Activated CD8-positive, alpha-beta memory T cell treated with anti-CD3 and anti-CD28 coated beads, Interleukin-2, amount 50 U/mL, for 24 hours (primary cell): ENCODE data around the gene VSX1.

Source experiments
- DNase-seq: peaks from one replicate; pipeline ENCODE4 v3.0.0-alpha.2; 2020; ENCODE audit errors: extremely low read depth

The VSX1 gene

DNA sequence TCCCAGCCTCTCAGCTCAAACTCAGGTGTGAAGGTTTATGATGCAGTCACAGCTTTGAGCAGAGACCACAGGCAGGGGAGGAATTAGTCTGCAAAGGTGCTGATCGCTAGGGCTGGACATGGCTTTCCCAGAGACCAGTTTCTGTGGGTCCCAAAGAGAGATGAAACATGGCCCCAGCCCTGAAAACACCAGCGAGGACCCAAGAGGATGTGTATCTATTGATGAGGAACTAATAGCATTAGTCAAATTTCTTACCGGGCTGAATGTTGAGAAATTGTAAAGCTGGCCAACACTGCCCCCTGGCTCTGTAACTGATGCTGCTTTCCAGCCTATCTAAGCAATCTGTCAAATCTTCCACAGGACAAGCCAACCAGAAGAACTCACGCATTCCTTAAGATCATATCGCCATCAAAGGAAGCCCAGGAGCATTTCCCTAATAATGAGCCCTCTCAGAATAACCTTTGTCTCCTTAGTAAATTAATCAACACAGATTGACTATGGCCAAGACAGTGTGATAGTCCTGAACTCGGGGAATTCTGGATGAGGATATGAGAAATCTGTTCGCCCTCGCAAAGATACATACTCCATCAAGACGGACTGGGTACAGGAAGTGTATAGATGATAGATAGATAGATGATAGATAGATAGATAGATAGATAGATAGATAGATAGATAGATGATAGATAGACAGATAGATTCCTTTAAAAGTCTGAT is 16.2 kb downstream of the VSX1 start:
- no peak for DNase-seq

DNA sequence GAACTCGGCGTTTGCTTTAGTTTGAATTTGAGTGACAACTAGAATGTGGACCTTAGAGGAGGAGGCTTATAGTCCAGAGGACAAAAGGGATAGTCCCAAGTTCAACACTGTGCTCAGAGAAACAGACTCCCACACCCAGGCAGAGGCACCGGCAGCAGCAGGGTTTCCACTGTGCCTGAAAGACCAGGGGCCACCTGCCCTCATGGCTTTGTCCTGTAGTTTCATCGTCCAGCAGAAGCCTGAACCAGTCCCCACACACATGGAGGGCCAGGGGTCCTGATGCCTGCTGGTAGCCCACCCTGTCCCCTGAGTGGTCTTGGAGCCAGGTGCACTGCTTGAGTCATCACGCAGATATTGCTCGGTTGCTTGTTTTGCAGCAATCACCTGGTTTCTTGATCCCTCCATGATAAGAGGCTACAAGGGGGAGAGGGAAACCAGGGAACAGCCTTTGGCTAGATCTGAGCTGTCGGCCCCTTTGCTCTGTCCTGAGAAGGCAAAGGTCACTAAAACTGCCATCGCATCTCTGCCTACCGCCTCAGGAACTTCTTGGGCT is 16.8 kb downstream of the VSX1 start:
- DNase-seq = no peak

DNA sequence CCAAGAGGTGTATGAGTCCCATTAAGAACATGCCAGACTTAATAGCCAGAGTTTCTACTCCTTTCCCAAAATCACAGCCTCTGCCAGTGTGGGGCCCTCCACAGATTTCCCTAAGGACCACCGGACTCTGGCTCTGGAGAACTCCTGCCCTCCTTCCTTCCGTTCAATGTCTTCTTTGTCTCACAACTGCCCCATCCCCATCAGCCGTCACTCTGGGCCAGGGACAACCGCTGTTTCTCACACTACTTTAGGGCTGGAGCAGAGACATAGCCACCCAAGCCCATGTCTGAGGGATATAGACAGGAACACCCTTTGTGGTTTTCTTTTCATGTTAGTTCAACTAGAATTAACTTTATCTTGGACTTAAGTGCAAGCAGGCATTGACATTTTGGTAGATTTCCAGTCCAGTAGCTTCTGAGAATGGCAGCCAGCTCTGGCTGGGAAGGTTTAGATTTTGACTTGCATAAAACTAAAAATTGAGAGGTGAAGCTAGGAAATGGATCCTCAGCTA is 17.3 kb downstream of the VSX1 start:
- no peak for DNase-seq

DNA sequence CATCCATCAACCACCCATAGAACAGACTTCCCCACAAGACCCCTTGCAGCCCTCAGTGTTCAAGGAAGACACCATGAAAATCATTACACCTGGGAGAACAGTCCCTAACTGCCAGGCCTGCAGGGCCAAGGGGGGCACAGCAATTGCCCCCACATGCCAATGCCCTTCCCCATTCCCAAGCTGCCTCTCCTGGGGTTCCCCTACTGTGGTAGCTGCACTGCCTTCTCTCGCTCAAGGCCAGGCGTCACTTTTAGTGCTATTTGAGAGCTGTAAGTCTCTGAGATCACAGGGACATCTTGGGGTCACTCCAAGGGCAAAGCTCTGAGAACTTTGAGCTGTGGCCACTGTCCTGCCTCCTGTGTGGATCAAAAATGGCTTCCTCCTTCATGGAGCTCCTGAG is 18.0 kb downstream of the VSX1 start:
- no peak for DNase-seq

DNA sequence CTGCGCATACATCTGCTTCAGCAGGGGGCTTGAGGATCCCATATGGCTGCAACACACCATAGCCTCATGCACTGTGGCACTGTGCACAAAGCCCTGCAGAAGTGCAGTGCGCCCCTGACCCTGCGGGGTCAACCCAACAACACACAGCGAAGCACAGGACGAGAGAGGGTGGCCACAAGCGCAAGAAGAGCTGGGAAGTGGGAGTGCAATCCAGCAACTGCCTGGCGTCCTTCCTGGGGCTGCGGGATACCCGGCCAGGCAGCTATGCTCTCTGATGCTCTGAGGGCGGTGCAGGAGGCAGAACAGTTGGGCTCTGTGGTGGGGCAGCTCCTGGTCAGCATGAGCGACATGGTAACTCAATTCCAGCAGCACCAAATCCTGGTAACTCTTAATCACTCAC is 18.4 kb downstream of the VSX1 start:
- DNase-seq = no peak

DNA sequence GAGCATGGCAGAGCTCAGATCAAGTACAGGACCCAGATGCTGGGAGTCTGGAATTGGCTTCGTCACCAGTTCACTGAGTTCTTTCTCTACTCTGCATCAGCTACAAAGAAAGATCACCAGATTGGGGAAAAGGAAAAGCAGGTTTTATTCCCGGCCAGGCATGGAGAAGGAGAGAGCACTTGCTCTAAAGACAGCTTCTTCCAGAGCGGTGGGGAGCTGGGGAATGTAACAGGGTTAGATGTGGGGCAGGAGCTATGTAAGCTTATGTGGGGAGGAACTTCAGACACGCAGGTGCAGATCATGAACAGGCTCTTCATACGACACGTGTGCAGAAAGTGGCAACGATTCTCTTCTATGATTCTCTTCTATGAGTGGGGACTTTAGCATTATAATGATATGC is 19.1 kb downstream of the VSX1 start:
- no peak for DNase-seq

DNA sequence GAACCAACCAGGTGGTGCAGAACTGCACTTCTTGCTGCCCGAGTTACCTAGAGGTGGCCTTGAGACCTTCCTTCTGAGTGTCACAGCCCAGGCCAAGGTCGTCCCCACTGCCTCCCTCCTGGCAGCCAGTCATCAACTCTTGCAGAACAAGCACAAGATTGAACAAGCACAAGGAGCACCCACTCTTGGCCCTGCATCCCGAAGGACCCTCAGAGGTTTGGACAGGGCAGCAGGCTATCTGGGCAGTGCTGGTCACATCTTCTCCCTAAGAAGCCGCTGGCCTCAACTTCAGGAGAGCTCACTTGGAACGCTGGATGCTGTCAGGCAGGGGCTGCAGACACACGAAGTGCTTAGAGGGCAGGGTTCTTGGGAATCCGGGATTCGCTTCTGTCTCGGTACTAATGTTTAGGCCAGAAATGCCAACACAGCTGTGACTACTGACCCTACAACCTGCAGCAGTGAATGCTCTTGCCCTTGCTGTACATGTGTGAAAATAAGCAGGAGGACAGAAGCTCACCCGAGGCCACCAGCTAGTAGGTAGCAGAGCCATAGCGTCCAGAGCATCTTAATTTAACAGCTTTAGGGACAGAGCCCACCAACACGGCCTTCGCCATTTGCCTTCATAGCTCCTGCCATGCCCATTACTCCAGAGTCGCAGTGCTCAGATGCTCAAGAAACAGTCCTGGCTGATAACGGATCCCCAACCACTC is 20.0 kb downstream of the VSX1 start:
- no peak for DNase-seq

DNA sequence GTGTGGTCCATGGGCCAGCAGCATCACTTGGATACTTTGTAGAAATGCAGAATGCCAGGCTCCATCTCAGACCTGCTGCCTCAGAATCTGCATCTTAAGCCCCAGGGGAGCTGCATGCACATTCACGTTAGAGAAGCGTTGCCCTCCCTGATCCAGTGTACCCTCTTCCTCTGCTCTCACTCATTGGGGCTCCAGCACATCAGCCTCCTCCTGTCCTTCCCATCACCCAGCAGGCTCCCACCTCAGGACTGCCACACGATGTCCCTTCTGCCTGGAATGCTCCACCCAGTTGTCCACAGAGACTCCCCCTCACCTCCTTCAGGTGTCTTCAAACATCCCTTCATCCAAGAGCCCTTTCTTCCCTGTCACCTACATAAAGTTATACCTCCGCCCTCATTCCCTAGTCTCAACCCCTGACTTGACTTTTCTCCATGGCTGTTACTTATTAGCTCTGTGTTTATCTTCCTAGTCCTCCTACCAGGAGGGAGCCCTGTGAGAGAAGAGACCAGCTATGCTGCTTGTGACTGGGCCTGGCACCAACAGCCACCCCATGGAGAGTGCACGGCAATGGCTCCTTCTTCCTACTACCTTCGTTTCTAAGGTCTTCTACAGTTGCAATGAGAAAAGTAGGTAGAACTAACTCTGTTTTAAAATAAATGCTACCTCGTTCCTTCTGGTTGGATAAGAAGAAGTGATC is 20.7 kb downstream of the VSX1 start:
- no peak for DNase-seq

DNA sequence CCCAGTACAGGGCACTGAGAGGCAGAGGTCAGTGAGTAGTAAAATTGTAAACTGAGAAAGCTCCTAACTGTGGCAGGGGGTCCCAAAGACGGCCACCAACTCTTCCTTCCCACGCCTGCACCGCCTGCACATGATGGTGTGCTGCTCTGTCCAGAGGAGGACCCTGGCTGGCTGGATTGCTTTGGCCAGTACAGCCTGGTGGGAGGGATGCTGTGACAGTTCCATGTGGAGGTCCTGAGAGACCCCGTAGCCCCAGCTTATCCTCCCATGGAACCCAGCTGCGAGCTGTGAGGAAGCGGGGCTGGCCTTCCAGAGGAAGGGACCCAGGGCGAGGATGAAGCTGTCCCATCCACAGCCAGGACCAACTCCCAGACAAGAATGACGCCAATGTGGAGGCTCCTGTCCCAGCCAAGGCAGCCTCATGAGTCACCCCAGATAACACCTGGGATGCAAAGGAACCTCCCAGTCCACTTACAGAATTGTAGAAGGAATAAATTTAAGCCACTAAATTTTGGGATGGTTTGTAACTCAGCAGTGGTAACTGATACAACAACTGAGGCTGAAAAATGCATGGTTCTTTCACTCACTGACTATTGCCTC is 22.0 kb downstream of the VSX1 start:
- no peak for DNase-seq

DNA sequence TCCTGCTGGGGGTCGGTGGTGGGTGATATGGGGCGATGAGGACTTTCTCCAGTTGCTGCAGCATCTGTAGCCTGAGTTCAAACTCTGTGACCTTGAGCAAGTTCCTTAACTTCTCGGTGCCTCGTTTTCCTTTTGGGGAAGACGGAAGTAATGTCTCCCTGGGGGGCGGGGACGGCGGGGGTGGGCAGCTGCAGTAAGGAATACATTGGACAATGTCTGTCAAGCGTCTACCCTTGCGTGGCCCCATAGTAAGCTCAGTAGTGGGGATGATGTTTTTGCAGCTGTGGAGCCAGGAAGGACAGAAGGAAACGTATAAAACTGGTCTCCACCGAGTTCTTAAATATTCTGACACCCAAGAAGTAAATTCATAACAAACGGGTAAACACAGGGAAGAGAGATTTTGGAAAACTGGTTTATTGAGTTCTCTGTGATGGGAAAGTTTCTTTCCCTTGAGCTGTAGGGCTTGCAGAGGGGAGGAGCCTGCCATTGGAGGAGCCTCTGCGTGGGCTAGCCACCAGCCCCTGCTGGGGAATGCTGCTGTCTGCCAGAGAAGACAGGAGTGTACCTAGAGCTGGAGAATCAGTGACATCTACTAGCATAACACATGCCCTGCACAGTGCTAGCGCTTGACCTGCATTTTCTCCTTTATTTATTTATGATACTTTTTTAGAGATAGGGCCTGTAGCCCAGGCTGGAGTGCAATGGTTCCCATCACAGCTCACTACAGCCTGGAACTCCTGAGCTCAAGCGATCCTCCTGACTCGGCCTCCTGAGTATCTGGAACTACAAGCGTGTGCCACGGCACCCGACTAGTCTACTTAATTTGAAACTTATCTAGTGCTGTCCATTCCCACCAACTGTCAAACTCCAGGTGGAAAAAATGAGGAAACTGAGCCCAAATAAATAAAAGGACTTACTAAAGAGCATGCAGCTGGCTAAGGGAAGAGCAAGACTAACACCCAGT is 22.8 kb downstream of the VSX1 start:
- no peak for DNase-seq

DNA sequence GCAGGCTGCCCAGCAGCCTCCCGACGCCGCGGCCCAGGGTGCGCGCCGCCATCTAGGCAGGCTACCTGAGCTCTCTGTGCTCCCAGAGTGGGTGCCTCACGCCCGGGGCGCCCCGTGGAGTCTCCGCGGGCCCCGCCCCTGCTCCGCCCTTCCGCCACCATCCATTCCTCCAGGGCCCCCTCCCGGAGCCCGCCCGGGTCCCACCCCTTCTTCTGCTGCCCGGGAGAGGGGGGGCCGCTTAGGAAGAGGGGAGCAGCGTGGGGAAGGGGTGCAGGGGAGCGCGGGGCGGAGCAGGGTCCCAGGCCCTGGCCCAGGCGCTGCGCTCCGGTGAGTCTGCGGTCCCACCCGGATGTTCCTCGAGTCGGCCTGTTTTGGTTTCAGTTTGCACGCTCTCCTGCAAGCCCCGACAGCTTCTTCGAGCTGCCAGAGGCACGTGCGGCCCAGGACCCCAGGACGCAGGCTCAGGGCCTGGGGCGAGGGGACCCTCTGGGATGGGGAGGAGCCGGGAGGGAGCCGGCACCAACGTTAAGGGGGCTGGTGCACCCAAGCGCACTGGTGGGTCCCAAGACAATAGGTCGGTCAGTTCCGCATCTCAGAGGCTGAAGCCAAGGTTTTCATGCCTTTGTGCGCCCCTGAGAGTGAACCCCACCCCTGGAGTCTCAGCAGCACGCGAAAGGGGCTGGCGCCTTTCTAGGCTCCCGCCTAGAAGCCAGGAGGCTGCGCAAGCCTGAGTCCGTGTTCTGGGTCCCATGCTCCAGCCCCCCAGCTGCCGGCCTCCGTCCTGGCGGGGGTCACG is 23.7 kb downstream of the VSX1 start, which contains the start of gene ACSS1:
Gene ACSS1, minus strand, starts transcription at position 89 of the 796 bp plus-strand sequence. Its CDS starts 37 bp downstream, at position 52.
- peak; percentile 44 for DNase-seq

DNA sequence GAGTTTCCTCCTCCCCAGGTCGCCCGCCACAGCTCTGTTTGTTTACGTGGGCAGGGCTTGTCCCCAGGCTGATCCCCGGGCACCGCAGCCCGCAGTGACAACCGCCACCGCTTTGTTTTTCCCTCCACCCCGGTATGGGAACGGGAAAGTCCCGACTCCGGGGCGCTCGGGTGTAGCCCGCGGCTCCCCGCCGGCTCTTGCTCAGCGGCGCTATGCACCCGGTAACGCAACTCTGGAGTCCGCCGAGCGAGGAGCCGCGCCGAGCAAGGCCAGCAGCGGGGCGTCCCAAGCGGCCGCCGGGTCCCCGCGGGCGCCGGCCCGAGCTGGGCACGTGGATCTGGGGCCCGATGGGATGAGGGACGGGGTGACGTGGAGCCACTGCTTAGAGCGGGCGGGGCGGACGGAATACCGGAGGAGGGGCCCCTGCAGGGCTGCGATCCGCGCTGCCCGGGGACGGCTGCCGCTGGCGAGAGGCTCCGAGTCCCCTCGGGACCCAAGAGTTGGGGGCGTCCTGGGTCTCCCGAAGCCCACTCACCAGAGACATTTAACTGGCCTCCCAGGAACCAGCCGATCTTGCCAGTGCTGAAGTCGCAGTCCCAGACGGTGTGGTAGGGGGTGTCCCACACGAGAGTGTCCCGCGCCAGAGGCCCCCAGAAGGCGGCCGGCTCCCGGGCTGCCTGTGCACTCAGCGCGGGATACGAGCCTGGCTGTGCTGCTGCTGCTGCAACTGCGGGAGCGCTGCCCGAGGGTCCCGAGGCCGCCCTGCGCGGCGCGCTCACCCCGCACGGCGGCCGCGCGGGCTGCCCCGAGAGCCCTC is 24.5 kb downstream of the VSX1 start:
- DNase-seq = peak; percentile 44

DNA sequence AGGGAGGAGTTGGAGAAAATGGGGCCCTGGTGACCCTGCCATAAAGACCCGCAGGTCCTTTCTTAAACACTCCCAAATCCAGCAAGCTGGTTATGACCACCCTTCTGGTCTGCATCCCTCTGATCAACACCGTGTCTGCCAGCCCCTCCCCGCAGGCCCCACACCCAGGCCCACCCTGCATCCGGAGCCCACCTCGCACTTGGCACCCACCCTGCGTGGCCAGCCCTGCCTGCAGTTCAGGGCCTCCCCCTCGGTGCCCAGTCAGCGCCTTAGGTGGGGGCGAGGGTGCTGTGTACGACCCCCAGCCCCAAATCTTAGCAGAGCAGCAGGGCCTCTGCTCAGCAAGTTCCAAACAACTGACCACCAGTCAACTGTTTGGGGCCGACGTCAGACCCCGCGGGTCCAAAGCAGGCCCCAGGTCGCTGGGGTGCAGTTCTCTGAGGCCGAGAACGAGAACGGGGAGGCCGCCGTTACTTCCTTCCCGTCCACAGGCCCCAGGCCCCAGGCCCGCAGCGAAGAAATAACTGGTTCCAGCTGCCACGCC is 25.2 kb downstream of the VSX1 start:
- no peak for DNase-seq

DNA sequence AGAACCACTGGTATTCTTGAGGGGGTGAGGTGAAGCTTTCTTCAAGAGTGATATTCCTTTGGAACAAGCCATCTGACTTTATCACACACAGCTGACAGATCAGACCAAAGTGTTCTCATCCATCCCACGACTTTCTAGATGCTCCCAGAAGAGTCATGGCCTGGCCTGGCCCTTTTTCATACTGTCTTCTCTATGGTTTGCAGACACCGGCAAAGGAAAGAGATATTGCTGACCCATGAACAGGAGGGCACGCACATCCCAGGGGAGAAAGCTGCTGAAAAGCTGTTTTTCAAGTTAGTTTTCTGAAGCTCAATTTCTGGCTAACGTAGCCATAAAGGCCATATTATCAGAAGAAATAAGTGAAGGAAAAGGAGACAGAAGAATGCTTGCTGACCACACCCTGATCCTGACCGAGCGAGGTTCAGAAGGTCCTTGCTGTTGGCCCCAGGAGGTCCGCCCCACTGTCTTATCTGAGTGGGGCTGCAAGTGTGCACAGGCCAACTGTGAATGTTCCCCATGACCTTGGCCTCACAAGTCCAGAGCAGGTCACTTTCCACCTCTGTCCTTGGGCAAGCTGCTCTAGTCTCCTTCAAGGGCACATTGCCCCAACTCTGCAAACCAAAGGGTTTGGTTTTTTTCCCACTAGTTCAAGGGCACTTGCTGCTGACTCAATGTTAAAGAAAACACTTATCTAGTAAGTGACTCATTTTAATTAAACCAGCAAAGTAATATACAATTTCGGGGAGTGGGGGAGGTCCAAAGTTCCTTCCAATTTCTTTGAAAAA is 26.0 kb downstream of the VSX1 start:
- DNase-seq = no peak

DNA sequence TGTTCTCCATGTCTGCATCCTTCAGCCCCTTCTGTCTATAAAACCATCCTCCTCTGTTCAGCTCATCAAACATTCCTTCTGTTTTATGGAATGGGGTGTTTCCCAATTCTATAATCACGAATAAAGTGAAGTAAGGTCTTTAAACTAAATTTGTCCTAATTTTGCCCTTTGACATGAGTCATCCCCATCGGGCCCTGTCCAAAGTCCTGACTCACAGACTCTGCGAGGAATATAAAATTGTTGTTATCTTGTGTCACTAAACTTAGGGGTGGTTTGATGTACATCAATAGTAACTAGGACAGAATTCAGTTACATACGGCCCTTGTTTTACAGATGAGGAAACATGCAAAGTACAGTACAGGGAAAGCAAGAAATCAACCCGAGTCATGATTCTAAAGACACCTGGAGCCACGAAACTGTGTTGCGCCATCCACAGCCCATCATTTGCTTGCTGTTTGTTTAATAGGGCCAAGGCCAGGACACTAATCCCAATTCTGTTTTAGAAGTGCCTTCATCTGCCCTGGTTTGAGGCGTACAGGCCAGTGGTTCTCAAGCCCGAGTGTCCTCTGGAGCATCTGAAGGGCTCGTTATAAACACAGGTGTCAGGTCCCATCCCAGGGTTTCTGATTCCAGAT is 26.8 kb downstream of the VSX1 start:
- no peak for DNase-seq

DNA sequence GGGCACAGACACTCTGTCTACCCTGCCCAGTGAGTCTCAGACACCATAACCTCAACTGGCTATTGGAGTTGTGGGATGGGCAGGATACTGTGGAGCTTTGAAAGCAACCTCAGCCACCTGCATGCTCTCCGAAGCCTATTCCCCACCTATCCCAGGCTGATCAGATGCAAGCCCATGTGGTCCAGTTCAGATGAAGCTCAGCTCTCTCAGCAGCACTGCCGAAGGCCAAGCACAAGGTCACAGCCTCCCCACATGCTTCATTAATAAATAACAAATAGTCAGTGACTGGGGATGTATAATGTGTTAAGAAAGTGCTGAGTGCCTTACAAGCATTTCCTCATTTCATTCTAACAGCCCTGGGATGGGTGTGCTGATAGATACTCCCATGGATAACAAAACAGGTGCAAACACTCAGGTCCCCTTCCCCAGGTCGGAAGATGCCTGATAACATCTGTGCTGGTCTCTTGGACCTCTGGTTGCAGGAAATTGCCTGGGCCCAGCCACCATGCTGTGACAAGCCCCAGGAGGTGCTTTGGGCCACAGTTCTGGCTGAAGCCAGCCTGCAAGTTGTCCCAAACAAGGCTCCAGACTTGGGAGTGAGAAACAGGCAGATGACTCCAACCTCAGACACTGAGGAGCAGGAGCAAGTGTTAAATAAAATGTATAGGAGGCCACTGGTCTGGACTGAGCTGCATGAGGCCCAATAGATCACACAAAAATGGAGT is 27.7 kb downstream of the VSX1 start:
- no peak for DNase-seq
